ENCODE data around the gene DHRS3.
"Not testable (repeated sequence)": the region's sequence is repeated elsewhere in the genome, so short reads cannot be mapped to it uniquely, and the experiment has no call there.

The DHRS3 gene

DNA sequence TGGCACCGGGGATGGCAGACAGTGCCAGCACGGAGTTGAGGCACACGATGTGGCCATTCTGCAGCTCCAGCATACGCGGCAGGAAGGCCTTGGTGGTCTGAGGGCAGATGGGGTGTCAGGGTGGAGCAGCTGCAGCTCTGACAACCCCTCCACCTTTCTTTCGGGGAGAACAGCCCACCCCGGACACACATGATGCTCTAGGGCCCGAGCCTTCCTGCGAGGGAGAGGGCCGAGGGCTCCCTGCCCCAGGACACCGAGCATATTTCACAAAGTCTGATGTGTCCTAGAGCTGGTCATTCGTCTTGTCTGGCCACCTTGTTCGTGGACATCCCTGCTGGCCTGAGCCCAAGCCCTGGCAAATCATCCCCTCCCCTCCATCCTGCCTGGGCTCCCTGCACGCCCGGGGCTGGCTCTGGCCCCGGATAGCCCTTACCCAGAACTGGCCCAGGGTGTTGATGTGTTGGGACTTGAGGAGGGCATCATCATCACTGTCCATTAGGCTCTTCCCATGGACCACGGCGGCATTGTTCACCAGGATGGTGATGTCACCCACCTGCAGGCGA lies 39.1 kb downstream of the DHRS3 start:
- no peak for FAIRE-seq

DNA sequence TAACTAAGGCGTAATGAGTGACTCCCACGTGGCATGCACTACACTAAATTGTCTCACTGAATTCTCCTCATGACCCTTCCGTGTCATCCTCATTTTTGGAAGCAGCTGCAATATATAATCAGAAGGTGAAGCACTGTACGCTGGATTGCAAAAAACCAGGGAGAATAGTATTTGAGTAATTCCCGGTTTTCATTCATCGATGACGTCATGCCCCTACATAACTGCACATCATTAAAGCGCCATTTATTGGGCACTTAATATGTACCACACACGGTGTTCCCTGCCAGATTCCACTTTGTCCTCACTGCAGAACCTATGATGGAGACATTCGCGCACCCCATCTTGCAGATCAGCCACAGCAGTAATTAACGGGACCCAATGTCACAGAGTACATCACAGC lies 41.0 kb downstream of the DHRS3 start:
- DNase-seq (ENCODE audit: low spot score) (no peak), FAIRE-seq (no peak)

More for the DNA sequence above, 39.1 kb downstream of the DHRS3 start:
- no peak for DNase-seq (ENCODE audit: low spot score)

- no peak for DNase-seq (ENCODE audit: low spot score)
- FAIRE-seq: no peak
Observed at GRCh38 chr1:12574757-12575139, 43.3 kb downstream of the DHRS3 start.

GRCh38 chr1:12573015-12573825 lies 44.8 kb downstream of the DHRS3 start:
- FAIRE-seq (no peak), DNase-seq (ENCODE audit: low spot score) (no peak)

GRCh38 chr1:12572522-12572921 lies 45.5 kb downstream of the DHRS3 start:
- DNase-seq (ENCODE audit: low spot score): no peak
- FAIRE-seq: no peak

DNA sequence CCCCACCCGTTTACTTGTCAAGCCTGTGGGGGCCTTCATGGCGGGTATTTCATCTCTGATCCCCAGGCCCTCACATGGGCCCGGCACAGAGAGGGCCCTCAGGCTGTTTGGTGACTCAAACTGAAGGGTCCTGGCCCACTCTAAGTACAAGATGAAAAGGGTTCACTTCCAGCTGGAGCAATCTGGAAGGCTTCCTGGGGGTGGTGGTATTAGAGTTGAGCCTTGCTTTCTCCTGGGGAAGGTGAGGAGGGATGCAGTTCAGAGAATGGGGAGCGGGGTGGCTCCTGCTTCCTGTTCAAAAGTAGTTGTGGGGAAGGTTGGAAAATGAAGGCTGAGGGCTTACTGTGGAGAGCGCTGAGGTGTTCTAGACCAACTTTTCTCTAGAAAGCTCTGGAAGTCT lies 47.7 kb downstream of the DHRS3 start:
- no peak for DNase-seq (ENCODE audit: low spot score)
- no peak for FAIRE-seq

- FAIRE-seq (no peak), DNase-seq (ENCODE audit: low spot score) (no peak)
Observed at GRCh38 chr1:12568009-12568767, 49.8 kb downstream of the DHRS3 start.

GRCh38 chr1:12567288-12567819 lies 50.7 kb downstream of the DHRS3 start:
- DNase-seq (ENCODE audit: low spot score): no peak

DNA sequence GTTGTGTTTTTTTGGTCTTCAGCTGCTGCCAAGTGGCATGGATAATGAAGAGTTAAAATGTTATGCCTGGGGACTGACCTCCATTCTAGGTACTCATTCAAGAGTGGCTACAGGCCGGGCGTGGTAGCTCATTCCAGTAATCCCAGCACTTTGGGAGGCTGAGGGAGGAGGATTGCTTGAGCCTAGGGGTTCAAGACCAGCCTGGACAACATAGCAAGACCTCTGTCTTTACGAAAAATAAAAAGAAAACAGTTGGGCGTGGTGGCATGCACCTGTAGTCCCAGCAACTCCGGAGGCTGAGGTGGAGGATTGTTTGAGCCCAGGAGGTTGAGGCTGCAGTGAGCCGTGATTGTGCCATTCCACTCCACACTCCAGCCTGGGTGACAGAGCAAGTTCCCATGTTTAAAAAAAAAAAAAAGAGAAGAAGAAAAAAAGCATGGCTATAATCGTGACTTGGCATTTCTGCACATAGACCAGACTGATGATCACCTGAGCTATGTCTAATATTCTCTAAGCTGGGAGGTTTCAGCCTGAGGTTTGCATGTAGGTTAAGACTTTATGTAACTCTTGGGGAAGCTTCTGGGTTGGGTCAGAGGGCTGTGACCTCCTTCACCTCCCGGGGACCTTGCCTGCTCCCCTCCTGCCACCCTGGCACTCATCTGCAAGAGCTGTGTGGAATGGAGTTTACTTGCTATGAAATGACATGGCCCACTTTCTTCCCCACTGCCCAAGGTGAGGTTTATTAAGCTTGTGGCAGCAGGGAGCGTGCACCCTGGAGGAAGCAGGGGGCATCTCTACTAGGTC lies 51.3 kb downstream of the DHRS3 start:
- FAIRE-seq (no peak), DNase-seq (ENCODE audit: low spot score) (no peak)

More at GRCh38 chr1:12567288-12567819, 50.7 kb downstream of the DHRS3 start:
- no peak for FAIRE-seq

DNA sequence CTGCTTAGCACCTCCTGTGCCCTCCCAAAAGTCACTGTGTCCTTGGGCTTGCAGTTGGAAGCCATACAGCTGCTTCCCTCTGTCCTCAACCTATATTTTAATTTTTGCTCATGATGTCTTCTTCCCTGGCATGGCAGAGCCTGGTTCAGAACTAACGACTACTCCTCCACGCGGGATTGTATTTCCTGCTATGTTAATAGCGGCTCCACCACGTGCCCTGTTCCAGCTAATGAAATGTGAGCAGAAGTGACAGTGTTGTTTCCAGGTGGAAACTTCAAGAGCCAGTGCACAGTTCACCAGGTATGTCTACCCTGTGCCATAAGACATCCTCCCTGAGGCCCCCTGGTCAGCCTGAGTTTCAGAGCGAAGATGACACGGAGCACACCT lies 52.1 kb downstream of the DHRS3 start:
- no peak for FAIRE-seq
- DNase-seq (ENCODE audit: low spot score): no peak

- no peak for FAIRE-seq
- no peak for DNase-seq (ENCODE audit: low spot score)
Observed at GRCh38 chr1:12565094-12565965, 52.7 kb downstream of the DHRS3 start.

DNA sequence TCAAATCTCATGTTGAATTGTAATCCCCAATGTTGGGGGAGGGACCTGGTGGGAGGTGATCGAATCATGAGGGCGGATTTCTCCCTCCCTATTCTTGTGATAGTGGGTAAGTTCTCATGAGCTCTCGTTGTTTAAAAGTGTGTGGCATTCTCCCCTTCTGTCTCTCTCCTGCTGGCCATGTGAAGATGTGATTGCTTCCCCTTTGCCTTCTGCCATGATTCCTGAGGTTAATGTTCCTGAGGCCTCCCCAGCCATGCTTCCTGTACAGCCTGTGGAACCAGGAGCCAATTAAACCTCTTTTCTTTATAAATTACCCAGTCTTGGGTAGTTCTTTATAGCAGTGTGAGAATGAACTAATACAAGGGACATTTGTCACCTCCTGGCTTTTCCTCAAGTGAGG lies 53.8 kb downstream of the DHRS3 start:
- DNase-seq (ENCODE audit: low spot score); FAIRE-seq: not testable (repeated sequence)

- no peak for DNase-seq (ENCODE audit: low spot score)
- FAIRE-seq: no peak
Observed at GRCh38 chr1:12562955-12563576, 54.9 kb downstream of the DHRS3 start.

DNA sequence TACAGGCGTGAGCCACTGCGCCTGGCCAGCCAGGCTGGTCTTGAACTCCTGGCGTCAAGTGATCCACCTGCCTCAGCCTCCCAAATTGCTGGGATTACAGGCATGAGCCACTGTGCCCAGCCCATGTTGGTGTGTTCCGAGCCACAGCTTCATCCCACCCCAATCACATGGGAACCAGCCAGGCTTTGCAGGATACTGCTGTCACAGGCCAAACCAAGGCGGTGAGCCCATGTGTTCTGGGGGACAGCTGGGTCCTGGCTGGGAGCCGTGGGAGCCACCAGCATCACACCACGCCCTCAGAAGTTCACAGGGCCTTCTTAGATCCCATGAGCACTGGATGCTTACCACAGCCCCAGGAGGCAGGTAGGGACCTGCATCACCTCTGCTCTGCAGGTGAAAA lies 56.9 kb downstream of the DHRS3 start:
- FAIRE-seq: no peak

GRCh38 chr1:12556957-12557935 lies 60.8 kb downstream of the DHRS3 start:
- no peak for FAIRE-seq
- no peak for DNase-seq (ENCODE audit: low spot score)

More for the DNA sequence above, 56.9 kb downstream of the DHRS3 start:
- no peak for DNase-seq (ENCODE audit: low spot score)

DNA sequence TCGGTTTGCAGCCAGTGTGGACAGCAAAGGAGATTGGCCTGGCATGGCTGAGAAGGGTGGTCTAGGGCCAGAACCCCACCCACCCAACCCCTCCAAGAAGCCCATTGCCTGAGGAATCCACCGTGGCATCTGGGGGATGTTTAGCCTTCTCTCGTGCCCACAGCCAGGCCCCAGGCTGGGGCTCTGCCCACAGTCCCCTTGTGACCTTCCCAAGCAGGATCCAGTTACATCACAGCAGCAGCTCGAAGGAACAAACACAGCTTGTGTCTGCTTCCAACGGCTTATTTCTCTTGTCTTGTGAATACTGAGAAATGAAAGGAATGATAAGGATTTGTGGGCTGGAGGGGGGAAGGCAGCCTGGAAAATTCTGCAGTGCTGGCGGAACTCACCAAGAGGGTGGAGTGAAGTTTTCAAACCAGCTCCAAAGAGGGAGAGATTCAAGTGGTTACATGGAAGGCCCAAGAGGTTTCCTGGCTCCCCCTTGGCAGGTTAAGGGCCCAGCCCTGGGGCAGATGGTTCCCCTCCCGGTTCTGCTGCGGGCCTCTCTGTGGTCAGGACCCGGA lies 61.6 kb downstream of the DHRS3 start:
- peak; percentile 75 for DNase-seq (ENCODE audit: low spot score)
- FAIRE-seq: no peak

- FAIRE-seq (no peak), DNase-seq (ENCODE audit: low spot score) (no peak)
Observed at GRCh38 chr1:12555411-12556367, 62.3 kb downstream of the DHRS3 start.

All from urothelium cell line (cell line).